ENCODE data around the gene PSKH1. TPM values are rescaled to one million over a fixed set of nuclear protein-coding genes. Genes with fewer than 3 reads are reported as not detected.
A peak's percentile ranks its signal among the peaks of the same experiment; 100 is the strongest.

PSKH1 gene
- total RNA-seq, 1 donor from 2014 or later = 24.7 TPM

GRCh38 chr16:67941469-67942199 lies 48.6 kb downstream of the PSKH1 start:
- no peak for DNase-seq

GRCh38 chr16:67942200-67942509 lies 49.1 kb downstream of the PSKH1 start:
- DNase-seq = peak; percentile 68

- no peak for DNase-seq
Observed at GRCh38 chr16:67942510-67943255, 49.6 kb downstream of the PSKH1 start.

GRCh38 chr16:67943256-67943618 lies 50.2 kb downstream of the PSKH1 start:
- DNase-seq = no peak

- DNase-seq = no peak
Observed at GRCh38 chr16:67943619-67944504, 50.8 kb downstream of the PSKH1 start, which contains the start of gene LCAT. LCAT (minus strand) TSS chr16:67944120; CDS start chr16:67944101, 19 bp downstream.

- no peak for DNase-seq
Observed at GRCh38 chr16:67944690-67945391, 51.8 kb downstream of the PSKH1 start.

DNA sequence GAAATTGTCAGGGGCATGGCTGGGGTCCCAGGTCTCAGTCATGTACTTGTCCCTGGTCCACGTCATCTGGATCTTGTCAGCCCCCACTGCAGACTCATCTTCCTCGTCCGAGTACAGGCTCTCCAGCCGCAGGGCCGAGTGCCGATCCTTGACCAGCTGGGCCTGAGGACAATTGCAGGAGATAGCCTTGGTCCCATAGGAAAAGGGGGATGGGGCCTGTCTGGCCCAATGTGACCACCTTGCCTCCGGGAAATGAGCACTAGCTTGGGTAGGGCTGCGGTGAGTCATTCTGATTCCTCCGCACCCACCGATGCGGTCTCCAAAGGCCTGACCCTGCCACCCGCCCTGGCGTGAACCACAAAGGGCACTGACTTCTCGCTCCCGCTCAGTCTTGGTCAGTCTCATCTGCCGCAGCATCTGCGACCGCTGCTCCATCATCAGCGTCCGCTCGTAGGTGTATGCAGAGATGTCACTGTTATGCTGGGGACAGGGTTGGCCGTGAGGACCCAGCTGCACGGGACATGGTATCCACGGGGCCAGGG lies 52.4 kb downstream of the PSKH1 start:
- no peak for DNase-seq

GRCh38 chr16:67946128-67946569 lies 53.1 kb downstream of the PSKH1 start:
- DNase-seq = no peak

- DNase-seq = no peak
Observed at GRCh38 chr16:67946966-67947558, 54.0 kb downstream of the PSKH1 start.

DNA sequence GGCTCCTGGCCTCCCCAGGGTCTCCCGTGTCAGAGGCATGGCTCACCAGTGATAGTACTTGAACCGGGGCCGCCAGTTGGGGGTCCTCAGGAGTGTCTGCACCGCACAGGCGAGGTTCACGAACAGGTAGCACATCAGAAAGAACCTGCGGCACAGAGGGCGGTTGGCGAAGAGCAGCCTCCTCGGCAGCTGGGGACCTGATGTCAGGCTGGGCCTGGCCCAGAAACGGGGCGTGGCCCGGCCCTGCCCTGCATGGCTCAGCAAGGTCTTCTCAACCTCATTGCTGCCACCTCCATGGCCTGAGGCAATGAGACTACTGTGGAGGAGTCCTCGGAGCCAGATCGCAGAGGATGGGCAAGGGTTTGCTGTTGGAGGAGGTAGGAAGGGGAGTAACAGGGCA lies 55.0 kb downstream of the PSKH1 start:
- no peak for DNase-seq

- no peak for DNase-seq
Observed at GRCh38 chr16:67949645-67950044, 56.6 kb downstream of the PSKH1 start.

- DNase-seq = no peak
Observed at GRCh38 chr16:67950335-67950843, 57.3 kb downstream of the PSKH1 start.

DNA sequence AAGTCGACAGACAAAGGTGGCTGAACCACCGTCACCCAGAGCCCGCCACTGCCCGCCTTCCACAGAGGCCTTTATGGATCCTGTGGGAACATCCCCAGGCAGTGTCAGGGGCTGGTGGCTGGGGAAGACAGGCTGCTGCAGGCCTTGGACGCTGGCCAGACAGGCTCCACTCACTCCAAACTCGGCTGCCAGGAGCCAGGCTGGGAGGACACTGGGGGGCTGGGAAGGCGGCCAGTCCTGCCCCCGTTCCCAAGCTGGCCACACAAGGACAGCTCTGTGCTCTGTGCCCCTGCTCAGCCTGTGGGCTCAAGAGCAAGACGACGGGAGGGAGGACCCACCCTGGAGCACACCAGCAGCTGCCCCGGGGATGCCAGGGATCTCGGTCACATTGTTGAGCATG lies 58.4 kb downstream of the PSKH1 start:
- DNase-seq = no peak

DNA sequence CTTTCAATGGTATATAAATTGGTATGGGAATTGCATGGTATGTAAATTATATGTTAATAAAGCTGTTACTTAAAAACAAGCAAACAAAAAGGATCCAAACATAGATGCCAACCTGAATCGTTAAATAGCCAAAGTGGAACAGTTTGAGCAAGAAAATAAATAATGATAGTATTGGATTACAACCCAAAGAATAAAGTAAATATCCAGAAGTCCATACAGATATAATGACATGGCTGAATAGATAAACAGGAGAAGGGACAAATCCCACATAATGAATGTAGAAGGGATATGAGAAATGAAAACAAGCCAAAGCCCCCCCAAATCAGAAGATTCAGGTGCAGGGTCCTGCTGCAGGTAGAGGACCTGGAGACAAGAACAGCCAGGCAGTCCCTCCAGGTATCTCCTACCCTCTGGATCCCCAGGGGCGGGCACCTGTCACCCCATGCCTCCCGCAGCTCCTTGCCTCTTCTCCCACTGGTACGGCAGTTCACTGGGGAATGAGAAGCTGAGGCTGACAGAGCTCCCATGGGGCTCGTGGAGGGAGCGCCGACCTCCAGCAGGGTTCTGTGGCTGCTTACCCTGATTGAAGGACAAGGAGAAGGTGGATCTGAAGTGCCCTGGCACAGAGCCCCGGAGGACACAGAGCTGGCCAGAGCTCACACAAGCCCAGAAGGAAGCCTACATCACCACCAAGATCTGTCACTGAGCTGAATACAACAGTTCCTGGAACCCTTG lies 60.8 kb downstream of the PSKH1 start:
- DNase-seq = no peak

DNA sequence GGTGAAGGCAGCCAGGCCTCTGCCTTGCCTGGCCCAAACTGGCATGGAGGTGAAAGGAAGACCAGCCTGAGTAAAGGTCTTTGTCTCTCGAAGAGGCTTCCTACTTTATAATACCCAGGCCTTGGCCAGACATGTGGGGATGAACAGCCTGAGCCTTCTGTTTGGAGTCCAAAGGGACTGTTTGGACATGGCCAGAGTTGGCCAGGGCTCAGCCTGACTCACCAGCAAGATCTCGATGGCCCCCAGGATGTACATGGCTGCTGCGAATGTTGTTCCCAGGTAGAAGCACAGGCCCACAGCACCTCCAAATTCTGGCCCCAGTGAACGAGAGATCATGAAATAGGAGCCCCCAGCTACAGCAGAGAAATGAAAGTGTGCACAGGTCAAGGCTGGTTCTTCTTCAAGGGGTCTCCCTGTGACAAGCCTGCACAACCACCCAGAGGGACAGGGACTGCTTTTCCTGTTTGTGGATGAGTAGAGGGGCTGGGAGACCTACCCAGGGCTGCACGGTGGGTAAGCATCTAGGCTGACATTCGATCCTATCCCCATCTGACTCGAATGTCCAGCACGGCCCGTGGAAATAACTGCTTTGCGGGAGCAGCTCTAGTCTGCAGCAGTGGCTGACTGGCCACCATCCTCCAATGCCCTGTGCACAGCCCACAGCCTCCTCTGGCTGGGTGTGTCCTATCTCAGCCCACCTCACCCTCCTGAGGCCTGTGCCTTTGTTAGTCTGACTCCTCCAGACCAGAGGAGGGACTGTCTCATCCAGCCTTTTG lies 61.6 kb downstream of the PSKH1 start:
- DNase-seq = no peak

DNA sequence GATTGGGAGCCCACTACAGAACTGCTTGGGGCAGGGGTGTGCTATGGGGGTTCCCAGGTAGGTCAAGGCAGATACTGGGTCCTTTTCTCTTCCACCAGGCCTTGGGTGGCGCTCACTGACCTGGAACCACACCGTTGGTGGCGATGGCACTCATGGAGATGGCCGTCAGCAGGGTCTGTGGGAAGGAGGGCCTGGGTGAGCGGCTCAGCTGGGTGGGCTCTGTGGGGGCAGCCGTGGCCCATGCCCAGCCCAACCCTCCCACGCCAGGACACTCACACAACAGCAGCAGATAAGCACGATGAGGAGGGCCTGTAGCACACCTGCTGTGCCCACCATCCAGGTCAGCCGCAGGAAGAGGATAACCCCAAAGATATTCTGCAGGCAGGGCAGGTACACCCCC lies 64.6 kb downstream of the PSKH1 start:
- DNase-seq = no peak

- DNase-seq = no peak
Observed at GRCh38 chr16:67959536-67960329, 66.7 kb downstream of the PSKH1 start.

DNA sequence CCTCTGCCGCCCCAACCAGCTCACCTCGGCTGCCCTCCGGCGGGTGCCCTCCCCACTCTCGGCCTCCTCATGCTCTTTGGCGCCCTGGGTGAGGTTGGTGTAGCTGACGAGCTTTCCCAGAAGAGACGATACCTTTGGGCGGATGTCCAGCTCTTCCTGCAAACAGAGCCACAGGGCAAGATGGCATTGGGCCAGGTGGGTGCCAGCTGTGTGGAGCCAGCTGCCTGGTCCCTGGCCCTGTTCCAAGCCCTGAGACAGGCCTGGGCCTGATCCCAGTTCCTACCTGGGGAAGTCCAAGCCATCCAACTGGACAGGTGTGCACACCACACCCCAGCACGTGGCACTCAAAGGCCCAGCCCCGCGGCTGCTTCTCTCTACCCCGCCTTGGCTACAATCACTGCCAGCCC lies 68.5 kb downstream of the PSKH1 start:
- DNase-seq = no peak

GRCh38 chr16:67962135-67962534 lies 69.1 kb downstream of the PSKH1 start:
- DNase-seq = no peak
